GM12873 (cell line): ENCODE data around the gene HIVEP3.

Experiments
- TF ChIP-seq, protein P1 (sequence below): IDR thresholded peaks from 2 replicates; pipeline ENCODE4 v1.5.1; 2012; ENCODE audit warnings: low read depth, mild to moderate bottlenecking, moderate library complexity, low read length, control low read depth; ENCODE audit not compliant: insufficient read depth; ENCODE audit errors: missing control alignments

The HIVEP3 gene

GRCh38 chr1:41587791-41588190 lies 330.9 kb downstream of the HIVEP3 start:
- TF ChIP-seq, protein P1, sequence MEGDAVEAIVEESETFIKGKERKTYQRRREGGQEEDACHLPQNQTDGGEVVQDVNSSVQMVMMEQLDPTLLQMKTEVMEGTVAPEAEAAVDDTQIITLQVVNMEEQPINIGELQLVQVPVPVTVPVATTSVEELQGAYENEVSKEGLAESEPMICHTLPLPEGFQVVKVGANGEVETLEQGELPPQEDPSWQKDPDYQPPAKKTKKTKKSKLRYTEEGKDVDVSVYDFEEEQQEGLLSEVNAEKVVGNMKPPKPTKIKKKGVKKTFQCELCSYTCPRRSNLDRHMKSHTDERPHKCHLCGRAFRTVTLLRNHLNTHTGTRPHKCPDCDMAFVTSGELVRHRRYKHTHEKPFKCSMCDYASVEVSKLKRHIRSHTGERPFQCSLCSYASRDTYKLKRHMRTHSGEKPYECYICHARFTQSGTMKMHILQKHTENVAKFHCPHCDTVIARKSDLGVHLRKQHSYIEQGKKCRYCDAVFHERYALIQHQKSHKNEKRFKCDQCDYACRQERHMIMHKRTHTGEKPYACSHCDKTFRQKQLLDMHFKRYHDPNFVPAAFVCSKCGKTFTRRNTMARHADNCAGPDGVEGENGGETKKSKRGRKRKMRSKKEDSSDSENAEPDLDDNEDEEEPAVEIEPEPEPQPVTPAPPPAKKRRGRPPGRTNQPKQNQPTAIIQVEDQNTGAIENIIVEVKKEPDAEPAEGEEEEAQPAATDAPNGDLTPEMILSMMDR = no peak

- TF ChIP-seq, protein P1 = no peak
Measured at GRCh38 chr1:41586230-41586629, 332.5 kb downstream of the HIVEP3 start.

DNA sequence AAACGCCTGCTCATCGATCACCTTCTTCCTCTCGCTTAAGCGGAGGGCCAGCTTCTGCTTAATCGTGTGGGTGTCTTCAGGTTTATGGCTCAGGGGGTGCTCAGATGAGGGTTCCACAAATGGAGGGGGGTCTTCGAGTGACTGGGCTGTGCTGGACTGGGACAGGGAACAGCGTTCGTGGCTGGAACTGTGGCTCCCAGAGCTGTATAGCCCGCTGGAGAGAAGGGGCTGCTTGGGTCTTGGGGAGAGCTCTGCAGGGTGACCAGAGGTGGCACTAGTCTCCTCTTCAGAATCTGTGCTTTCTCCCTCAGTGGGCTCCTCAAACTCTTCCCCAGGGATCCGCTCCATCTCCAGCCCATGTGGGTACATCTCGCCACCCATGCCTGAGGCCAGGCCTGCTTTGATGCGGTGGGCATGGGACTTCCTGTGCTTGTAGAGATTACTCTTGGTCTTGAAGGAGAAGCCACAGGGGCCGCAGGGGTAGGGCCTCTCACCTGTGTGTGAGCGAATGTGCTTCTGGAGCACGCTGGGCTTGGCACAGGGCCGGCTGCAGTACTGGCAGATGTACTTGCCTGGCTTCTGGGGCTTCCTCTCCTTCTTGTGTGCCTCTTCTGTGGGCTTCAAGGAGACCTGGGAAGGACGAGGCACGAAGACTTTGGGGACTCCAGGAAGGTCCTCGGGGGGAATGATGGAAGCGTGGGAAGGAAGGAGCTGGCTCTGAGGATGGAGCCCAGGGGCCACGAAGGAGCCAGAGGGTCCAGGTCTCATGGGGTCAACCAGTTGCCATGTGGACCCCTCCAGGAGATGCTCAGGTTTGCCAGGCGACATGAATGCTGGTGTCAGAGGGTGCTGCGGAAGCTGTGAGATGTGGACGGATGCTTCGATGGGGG lies 334.8 kb downstream of the HIVEP3 start:
- TF ChIP-seq, protein P1 = peak; percentile 15

DNA sequence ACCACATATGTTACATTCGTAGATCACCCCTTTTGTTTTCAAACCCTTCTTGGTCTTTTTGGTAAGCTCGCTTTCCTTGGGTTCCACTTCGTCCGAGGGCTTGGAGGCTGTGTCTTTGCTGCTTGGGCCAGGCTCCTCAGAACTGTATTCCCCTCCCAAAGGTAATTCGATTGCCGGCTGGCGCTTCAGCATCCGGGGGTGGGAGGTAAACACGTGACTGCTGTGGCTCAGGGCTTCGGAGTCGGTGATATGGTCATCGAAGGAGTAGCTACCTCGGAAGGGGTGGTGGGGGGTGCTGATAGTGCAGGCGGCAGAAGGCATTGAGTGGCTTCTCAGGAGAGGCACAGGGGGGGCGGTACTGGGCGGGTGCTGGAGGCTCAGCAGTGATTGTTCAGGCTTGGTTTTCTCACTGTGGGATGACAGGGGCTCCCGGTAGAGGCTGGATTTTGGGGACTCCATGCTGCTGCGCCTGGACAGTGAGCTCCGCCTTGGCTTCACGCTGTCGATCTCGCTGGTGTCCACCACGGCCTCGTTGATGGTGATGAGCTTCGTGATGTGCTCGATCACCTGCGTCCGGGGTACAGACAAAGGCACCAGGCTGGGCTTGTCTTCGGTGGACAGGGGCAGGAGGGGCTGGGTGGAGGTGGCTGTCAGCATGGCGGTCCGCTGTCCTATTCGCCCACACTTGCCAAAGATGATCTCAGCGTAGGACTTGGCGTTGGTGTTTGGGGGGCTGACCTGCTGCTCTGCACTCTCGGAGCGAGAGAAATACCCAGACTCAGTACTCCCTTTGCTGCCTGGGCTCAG lies 335.7 kb downstream of the HIVEP3 start:
- TF ChIP-seq, protein P1 = no peak

GRCh38 chr1:41582351-41582750 lies 336.4 kb downstream of the HIVEP3 start:
- TF ChIP-seq, protein P1 = no peak

GRCh38 chr1:41582004-41582325 lies 336.8 kb downstream of the HIVEP3 start:
- TF ChIP-seq, protein P1 = no peak
